GM19043 (cell line): ENCODE data around the gene MARCKS.
A peak's percentile ranks its signal among the peaks of the same experiment; 100 is the strongest.

Experiments
- ATAC-seq: cut with Tn5 transposase; IDR thresholded peaks from one replicate; pipeline ENCODE4 v1.9.1; 2021; ENCODE audit warnings: low read depth; ENCODE audit not compliant: unreplicated experiment

The MARCKS gene, protein sequence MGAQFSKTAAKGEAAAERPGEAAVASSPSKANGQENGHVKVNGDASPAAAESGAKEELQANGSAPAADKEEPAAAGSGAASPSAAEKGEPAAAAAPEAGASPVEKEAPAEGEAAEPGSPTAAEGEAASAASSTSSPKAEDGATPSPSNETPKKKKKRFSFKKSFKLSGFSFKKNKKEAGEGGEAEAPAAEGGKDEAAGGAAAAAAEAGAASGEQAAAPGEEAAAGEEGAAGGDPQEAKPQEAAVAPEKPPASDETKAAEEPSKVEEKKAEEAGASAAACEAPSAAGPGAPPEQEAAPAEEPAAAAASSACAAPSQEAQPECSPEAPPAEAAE

DNA sequence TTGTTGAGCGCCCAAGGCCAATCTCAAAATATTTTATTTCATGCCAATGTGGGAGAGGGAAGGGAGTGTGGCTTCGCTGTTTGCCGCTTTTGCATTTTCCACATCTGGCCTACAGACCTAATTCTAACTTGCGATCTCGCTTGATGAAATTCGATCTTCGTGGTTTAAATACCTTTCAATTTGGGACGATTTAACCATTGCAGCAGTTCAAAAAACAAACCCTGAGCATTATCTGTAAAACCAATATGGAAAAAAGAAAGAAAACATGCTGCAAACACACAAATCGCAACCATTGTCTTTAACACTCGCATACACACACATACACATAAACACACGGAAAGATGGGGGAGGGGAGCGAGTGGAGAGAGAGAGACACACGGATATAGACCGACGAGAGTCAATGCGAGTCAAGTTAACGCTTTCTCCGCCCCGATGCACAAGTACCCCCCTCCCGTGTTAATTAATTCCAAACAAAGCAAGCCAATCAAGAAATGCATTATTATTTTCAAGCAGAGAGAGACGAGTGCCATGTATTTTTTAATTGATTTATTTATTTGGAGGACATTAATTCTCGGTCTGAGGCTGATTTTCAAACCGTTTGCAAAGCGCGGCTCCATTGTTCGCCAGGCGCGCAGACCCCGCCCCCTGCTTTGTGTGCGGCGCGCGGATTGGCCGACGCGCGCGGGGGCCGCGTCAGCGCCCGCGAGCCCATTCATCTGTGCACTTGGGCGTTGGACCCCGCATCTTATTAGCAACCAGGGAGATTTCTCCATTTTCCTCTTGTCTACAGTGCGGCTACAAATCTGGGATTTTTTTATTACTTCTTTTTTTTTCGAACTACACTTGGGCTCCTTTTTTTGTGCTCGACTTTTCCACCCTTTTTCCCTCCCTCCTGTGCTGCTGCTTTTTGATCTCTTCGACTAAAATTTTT lies at the start of gene MARCKS:
Gene MARCKS, plus strand, starts transcription at position 721 of the 931 bp plus-strand sequence. CDS start 401 bp downstream, outside the sequence.
- peak; percentile 38 for ATAC-seq

DNA sequence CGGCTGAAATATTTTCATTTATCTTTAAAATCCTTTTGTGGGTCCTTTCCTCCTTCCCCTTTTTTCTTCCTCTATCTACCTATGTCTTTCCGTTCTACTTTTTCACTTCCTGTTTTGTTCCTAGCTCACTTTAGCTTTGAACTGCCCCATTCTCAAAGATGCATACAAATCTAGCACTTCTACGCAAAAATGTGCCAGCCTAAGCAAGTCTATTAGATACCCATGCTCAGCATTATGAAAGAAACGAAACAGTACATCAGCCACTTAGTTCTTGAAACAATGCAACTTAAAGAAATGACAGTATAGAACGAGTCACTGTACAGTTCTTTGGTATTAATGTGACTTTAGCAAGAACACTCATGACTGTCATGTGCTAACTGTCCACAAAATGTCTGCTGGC lies 47.3 kb upstream of the MARCKS start:
- ATAC-seq, result peak; percentile 58

DNA sequence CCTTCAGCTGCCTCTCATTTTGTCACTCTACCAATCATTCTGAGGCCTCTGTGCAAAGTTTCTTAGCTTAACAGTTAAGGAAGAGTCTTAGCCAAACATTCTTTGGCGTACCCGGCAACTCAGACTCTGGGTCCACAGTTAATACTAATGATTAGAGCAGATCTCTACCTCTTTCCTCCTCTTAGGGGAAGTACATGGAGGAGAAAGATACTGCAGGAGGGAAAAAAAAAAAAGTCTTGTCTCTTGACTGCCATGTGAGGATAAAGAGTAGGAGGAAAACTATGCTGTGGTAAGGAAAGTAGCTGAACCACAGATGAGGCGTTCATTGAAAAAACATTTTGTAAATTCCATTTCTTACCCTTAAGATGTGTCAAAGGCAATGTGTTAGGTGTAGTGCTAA lies 44.0 kb upstream of the MARCKS start:
- ATAC-seq, result no peak

DNA sequence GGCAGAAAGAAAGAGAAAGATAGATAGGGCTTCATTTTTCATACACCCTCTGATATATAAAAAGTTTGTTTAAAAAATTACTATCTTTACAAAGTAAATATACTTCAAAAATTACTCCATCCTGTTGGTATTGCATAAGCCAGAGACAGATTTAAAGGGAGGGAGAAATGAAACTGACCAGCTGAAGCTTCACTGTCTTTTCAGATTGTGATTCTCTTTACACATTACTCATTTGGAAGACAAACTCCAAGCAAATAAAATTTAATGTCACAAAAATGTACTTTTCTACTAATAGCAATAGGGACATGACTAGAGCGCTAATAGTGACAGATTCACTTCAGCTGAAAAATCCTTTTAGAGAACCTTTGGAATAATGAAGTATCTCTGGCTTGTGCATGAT lies 38.6 kb upstream of the MARCKS start:
- no peak for ATAC-seq

DNA sequence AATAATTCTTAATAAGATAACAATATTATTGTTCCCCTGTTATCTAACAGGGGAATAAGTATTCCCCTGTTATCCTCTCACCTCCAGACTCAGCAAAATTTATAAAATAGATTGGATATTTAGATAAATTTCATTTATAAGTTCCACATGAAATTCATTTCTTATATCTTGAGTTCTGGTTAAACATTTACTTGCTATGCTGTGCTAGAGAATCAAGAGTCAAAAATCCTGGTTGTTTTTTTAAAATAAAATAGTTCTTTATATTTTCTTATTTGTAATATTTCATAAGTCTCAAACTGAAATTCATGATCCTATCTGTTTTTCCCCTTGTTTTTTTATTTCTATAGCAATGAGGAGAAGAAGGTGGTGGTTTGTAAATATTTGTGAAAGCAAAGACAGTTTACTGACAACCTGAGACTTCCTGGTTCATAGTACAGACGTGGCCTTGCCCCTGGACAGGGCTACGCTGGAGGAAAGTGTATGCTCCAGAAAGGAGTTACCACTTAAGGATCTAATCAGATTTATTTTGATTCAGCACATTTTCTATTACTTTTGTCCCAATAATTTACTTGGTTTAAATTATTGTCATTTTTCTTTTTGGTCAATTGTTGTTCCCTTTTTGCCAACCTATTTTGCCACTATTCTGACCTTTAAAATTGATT lies 37.8 kb upstream of the MARCKS start:
- ATAC-seq, result no peak

DNA sequence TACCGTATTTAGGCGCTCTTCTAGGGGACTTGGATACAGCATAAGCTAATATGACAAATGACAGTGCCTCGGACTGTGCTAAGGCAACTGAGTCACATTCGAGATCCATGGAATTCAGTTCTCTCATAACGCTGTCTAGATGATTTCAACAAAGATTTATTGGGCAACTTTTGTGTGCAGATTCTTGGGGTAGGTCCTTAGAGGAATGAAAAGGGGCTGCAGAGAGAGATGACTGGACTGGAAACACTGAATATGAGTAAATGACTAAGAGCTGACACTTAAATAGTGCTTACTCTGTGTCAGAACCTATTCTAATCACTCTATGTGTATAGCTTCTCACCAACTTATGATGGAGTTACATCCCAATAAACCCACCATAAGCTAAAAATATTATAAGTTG lies 36.4 kb upstream of the MARCKS start:
- ATAC-seq, result no peak

DNA sequence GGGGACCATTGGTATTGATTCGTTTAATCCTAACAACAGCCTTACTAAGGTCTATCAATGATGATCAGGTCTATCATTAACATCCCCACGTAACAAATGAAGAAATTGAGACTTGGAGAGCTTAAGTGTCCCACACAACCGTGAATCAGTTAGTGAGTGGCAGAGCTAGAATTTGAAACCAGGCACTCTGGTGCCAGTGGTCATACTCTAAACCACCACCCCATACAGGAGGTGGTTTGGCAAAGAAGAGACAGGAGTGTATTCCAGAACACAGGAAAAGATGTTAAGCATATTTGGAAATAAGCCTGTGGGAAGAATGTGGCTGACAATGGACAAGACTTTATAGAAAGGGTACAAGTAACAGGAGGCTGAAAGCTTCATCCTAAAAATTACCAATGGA lies 35.7 kb upstream of the MARCKS start:
- no peak for ATAC-seq

DNA sequence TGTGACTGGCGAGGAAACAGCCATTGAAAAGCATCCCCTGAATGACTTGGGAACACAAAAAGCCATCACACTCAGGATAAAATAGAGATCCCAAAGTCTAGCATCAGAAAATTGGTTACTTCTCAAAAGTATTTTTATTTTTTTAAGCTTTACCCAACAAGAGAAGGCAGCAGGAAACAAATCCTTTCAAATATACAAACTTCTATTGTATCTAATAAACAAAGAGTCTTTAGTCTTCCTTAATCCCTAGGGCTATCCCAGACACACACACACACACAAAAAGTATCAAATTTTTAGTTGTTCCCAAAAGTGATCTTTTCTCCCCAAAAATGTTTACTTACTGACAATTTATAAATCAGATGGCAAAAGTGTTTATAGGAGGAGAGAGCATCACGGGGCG lies 33.2 kb upstream of the MARCKS start:
- no peak for ATAC-seq

DNA sequence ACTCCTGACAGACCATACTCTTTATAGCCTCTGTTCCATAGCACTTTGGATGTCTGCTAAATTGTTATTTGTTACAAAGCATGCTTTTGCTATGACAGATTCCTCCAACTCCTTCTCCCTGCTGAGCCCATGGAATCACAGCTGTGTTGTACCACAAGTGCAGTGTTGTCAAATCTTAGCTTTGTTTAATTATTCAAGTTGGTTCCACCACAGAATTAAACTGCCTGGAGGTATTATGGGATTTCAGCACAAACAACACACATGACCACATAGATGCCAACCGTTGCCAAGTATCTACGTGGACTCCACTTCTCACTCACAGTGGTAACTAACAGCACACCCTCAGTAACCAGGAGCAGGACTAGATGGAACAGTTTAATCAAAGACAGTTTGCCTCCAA lies 32.7 kb upstream of the MARCKS start:
- ATAC-seq, result no peak

DNA sequence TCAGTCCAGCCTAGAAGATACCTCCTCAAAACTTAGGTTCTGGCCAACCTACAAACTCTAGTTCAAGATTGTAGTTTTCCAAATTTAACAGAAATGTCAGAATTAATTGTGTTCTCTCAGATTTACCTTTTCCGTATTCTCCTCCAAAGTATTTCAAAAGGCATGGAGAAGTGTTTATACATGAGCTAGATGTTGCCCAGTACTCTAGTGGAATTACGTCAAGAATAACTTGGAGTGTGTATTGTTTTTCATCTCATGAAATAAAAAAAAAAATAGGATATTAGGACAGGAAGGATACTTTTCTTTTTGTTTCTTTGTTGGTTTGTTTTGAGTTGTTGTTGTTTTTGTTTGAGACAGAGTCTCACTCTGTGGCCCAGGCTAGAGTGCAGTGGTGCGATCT lies 32.3 kb upstream of the MARCKS start:
- no peak for ATAC-seq

DNA sequence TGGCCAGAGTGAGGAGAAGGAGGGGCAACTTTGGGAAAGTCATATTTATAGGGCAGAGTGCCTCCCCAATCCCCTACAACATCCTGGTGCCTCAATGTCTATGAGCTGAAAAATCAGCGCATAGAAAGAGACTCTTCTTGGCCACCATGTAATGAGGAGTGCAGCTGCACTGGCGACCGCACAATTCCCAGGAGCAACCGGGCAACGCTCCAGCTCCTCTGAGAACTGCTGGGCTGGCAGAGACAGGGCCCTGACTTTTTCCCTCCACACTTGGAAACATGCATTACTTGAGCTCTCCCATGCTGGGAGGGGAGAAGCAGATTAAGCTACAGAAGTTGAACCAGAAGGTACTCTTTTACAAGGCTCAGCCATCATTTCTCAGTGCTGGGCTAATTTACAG lies 31.4 kb upstream of the MARCKS start:
- no peak for ATAC-seq

DNA sequence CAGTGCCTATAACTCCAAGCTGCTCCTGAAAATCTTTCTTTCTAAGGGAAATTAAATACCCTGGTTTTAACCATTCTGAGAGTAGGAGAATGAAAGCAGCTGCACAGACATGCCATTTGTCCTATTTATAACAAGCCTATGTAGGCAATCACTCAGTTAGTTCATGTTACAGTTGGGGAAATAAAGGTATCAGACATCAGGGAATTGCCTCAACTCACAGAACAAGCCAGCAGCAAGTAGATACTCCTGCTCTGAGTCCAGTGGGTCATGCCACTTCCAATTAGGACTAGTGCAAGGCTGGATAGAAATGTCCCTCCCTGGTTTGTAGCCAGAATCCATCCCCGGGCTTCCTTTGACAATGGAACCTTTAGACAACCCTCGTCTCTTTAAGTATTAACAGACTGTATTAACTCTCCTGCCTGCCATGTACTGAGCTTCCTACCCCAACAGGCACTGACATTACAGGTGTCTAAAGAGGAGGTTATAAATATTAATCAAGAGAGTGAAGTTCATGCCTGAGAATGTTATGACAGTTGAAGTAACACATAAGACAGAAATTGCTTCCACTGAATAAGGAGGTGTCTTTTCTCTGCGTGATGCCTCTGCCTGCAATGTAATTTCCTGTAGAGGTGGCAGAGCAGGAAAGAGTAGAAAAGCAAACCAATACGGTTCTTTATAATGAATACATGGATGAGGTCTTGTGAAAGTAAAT lies 28.0 kb upstream of the MARCKS start:
- no peak for ATAC-seq

DNA sequence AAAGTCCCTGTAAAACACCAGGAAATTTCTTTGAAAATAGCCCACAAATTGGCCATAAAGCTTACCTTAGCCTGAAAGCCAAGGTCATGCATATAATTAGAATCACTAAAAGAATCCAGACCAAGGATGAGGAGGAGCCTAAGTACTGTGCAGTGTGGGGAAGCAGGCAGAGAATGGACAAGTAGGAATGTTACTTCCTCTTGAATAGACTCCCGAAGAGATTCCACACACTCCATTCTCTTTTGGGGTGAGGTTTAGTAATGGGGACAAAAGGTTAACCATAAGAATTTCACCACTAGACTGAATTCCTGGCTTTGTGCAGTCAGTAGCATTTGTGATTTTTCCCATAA lies 27.5 kb upstream of the MARCKS start:
- ATAC-seq, result no peak

DNA sequence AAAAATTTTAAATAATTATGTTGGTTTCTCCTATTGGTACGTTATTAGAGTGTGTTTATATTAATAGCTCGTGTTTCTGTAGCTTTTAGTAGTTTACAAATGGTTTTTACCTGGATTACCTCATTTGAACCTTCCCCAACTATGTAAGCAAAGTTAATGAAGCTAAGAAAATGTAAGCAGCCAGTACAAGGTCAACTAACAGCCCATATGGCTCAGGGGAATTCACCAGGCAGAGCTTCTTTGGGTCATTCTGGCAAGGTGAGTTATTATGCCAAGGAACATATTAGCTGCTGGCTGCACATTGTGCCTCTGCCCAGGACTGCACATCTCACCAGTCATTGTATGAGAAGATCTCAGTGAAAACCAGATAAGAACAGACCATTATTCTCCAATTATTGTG lies 27.0 kb upstream of the MARCKS start:
- ATAC-seq, result no peak

DNA sequence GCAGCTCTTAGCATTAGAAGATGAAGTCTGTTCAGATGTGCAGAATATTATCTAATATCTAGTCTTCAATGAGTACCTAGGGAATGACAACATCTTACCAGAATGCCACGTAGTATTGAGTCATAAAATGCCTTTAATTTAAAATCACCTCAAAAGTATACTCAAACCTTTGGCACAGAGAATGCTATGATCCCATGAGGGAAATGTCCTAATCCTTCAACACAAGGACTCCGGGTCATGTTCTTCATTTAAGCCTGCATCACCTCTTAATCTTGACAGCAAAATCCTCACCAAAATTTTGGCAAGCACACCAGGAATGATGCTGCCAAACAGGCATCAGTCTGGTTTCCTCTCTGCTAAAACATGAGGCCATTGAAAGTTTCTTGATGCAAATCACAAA lies 23.6 kb upstream of the MARCKS start:
- no peak for ATAC-seq

DNA sequence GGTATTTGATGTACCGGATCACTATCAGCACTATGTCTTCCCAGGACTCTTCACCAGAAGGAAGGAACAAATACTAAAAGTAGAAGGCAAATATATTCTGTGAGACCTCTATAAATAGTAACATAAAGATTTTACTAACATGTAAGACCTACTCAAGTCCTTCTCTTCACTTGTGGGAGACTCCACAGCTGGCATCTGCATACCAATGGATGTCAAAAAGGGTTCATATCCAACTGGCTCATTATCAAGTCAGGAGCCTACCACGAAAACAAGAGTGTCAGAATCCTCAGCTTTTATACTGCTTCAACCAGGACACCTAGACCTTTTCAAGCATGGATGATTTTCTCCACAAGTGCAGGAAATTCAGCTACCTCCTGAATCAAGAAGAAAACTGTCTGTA lies 20.0 kb upstream of the MARCKS start:
- ATAC-seq, result no peak

DNA sequence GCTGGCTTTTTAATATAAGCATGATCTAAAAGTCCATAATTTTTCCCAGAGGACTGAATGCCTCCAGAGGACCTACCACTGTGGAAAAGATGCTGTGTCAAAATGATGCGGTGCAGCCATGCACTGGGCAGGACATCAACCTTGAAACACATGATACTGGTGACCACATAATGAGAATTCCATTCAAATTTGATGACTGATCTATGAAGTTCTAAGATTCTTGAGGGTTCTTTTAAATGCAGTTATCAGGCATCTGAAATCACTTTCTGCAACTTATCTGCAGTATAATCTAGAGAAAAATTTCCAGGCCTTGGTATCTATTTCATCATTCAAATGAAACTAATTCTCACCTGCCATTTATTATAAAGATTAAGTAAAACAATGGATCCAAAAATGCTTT lies 15.0 kb upstream of the MARCKS start:
- no peak for ATAC-seq

DNA sequence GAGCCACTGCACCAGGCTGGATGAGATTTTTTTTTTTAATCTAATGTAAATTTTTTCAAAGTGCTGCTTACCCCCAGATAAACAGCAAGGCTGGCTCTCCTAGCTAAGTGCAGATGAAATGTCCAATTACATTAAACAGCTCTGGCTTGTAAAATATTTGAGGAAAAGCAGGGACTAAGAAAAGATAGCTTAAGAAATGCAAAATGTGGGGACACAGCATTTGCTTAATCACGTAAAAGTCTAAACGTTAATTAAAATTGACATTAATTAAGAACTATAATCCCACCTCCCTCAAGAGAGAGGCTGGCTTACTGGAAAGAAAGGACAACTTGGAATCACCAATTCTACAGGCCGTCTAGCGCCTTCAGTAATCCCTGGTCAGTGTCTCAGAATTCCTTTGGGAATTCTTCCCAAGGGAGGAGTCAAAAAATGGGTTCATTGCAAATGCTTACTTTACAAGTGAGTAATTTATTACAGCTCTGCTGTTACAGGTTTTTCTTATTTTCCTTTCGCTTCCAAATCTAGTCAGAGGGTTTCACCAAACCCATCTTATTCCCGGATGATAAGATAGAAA lies 13.6 kb upstream of the MARCKS start:
- ATAC-seq, result no peak

DNA sequence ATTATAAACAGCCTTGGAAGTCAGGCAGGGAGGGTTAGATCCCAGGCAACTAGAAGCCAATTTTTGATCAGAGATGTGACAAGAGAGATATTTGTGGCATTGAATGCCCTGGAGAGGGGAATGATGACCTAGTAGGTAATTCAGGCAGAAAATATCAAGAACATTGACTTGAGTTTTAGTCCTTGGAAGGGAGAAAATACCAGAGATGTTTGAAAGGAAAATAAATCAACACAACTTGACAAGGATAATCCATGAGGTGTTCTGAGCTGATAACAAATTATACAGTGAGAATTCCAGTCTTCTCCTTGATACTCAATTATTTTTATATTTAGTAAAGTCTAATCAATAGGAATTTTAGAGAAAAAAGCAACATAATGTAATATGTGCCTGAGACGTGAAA lies 10.6 kb upstream of the MARCKS start:
- no peak for ATAC-seq

DNA sequence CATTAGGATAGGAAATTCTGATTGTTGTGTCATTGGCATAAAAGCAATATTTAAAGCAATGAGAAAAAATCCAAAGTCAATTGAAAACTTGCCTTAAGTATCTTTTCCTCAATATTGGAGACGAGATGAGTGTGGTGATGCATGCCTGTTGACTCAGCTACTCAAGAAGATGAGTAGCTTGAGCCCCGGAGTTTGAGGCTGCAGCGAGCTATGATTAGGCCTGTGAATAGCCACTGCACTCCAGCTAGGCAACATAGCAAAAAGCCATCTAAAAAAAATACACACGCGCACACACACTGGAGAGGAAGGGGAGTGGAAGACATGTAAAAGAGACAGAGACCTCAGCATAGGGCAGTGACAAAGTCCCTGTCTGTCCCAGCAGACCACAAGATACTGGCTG lies 9.7 kb upstream of the MARCKS start:
- no peak for ATAC-seq
